Astrocyte (in vitro differentiated cells and primary cell): ENCODE results near the gene ACOT2.
"Not testable (repeated sequence)": the region's sequence is repeated elsewhere in the genome, so short reads cannot be mapped to it uniquely, and the experiment has no call there.

ENCODE experiments used
- CTCF ChIP-seq: IDR thresholded peaks from 2 replicates; pipeline ENCODE4 v1.5.1; 2011; ENCODE audit warnings: low read depth, mild to moderate bottlenecking, inconsistent platforms, low read length, moderate library complexity; ENCODE audit not compliant: insufficient read depth
- EZH2 ChIP-seq: IDR thresholded peaks from 2 replicates; pipeline ENCODE4 v1.6.1; 2012; ENCODE audit warnings: mild to moderate bottlenecking, low read length, inconsistent platforms; ENCODE audit not compliant: insufficient read depth

- TF ChIP-seq CTCF, EZH2: not testable (repeated sequence)
Observed at GRCh38 chr14:73590673-73591004, 21.6 kb downstream of the ACOT2 start.
